ENCODE data around the gene PLEKHA4. TPM values are rescaled to one million over a fixed set of nuclear protein-coding genes. Genes with fewer than 3 reads are reported as not detected.

Gene PLEKHA4
- total and polyA plus RNA-seq, 10 of the 15 experiments (the other 5 are each of a cell fraction or from before 2014, with no cell fraction given), result 0.13 to 10.0 (median 6.4) TPM; not detected in 1

- TF ChIP-seq TAF1 (IDR thresholded peaks at IDR 0.05; ENCODE audit: borderline replicate concordance, low read depth, low read length), result no peak
- TF ChIP-seq RFX5 (IDR thresholded peaks at IDR 0.05; ENCODE audit: low read depth, low read length), result 0 out of 2 replicates have a peak, but pooled peaks have one; percentile 45
- no peak for TF ChIP-seq KDM1A (IDR thresholded peaks at IDR 0.05; ENCODE audit: borderline replicate concordance)
- TF ChIP-seq MTA2 (IDR thresholded peaks at IDR 0.05; ENCODE audit: low read depth), result no peak
Observed at GRCh38 chr19:48807590-48808308, 60.7 kb downstream of the PLEKHA4 start (continued).

- ChIA-PET SMC1A (ENCODE audit: uncharacterized antibody, unreplicated experiment) (interaction anchor here (0.9 to 3.3 kb wide), 5 partner anchors 11 to 164 kb away, joined by 3 to 9 read pairs (median 3); partner anchors contain the start of gene HSD17B14), RAD21 (ENCODE audit: unreplicated experiment) (interaction anchor here (0.7 to 1.5 kb wide), 4 partner anchors 12 to 161 kb away, joined by 3 to 15 read pairs (median 4); partner anchors contain the start of gene CA11), POLR2A (no interaction called here), CTCF (interaction anchor here (0.7 to 4.7 kb wide), 10 partner anchors 9 to 306 kb away, joined by 3 to 31 read pairs (median 4); partner anchors contain the start of genes CA11, GYS1 and RUVBL2)
- Histone ChIP-seq H3K9me3 (replicated peaks; ENCODE audit: control insufficient read depth, insufficient read depth, low read length) (no peaks in the 10 kb centered on the region), H3K79me2 (ENCODE audit: control insufficient read depth, insufficient read depth, low read length) (peaks cover 13% of the 10 kb centered on the region), H3K4me3 (no peak overlapping the region), H4K20me1 (ENCODE audit: control insufficient read depth, insufficient read depth) (no peaks in the 10 kb centered on the region), H3K4me2 (ENCODE audit: control insufficient read depth, insufficient read depth) (no peak overlapping the region), H2AFZ (ENCODE audit: control insufficient read depth, low read depth, low read length) (no peak overlapping the region), H3K9ac (ENCODE audit: control insufficient read depth, insufficient read depth, low read length) (no peak overlapping the region), H3K4me1 (ENCODE audit: control insufficient read depth, insufficient read depth, low read length) (no peaks in the 10 kb centered on the region), H3K27ac (ENCODE audit: control insufficient read depth, insufficient read depth) (no peak overlapping the region), H3K36me3 (ENCODE audit: control insufficient read depth in 2 of 2, insufficient read depth in 2 of 2, low read length in 1 of 2) (no peaks in the 10 kb centered on the region; a peak in 1 of 4 replicates), H3K27me3 (replicated peaks in 1 of 2; ENCODE audit: control insufficient read depth in 2 of 2, insufficient read depth in 2 of 2, low read length in 1 of 2) (no peaks in the 10 kb centered on the region)
- intact Hi-C loops (cut with micrococcal nuclease; ENCODE audit: unreplicated experiment), result no loop called here
- FAIRE-seq (no peak), DNase-seq (ENCODE audit: low read depth, low spot score) (no peak), ATAC-seq (peak; percentile 61)
- 74% methylated on average over 16 of the region's 17 CpGs for WGBS (ENCODE audit: insufficient coverage, insufficient replicate concordance, low lambda C conversion rate, missing lambda C conversion rate)
- in situ Hi-C loops (cut with MboI), result no loop called here
- BruUV-seq (replicated peaks), result no TSS peak
- no peak for TF ChIP-seq BCL3 (IDR thresholded peaks at IDR 0.05; ENCODE audit: borderline replicate concordance, insufficient read depth, low read depth, low read length, poor library complexity, severe bottlenecking)
- no peak for TF ChIP-seq KAT2A (conservative IDR thresholded peaks at IDR 0.05; ENCODE audit: control insufficient read depth, low read depth, low read length)
- TF ChIP-seq POU2F2 (IDR thresholded peaks at IDR 0.05; ENCODE audit: borderline replicate concordance, low read depth, low read length), result 0 out of 3 replicates have a peak, but pooled peaks have one; percentile 11
- TF ChIP-seq, protein P1, sequence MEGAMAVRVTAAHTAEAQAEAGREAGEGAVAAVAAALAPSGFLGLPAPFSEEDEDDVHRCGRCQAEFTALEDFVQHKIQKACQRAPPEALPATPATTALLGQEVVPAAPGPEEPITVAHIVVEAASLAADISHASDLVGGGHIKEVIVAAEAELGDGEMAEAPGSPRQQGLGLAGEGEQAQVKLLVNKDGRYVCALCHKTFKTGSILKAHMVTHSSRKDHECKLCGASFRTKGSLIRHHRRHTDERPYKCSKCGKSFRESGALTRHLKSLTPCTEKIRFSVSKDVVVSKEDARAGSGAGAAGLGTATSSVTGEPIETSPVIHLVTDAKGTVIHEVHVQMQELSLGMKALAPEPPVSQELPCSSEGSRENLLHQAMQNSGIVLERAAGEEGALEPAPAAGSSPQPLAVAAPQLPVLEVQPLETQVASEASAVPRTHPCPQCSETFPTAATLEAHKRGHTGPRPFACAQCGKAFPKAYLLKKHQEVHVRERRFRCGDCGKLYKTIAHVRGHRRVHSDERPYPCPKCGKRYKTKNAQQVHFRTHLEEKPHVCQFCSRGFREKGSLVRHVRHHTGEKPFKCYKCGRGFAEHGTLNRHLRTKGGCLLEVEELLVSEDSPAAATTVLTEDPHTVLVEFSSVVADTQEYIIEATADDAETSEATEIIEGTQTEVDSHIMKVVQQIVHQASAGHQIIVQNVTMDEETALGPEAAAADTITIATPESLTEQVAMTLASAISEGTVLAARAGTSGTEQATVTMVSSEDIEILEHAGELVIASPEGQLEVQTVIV (IDR thresholded peaks at IDR 0.05; ENCODE audit: borderline replicate concordance, partially characterized antibody), result no peak
- TF ChIP-seq PBX3 (IDR thresholded peaks at IDR 0.05; ENCODE audit: insufficient replicate concordance, low read depth, low read length), result no peak
- TF ChIP-seq, protein P2, sequence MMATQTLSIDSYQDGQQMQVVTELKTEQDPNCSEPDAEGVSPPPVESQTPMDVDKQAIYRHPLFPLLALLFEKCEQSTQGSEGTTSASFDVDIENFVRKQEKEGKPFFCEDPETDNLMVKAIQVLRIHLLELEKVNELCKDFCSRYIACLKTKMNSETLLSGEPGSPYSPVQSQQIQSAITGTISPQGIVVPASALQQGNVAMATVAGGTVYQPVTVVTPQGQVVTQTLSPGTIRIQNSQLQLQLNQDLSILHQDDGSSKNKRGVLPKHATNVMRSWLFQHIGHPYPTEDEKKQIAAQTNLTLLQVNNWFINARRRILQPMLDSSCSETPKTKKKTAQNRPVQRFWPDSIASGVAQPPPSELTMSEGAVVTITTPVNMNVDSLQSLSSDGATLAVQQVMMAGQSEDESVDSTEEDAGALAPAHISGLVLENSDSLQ (IDR thresholded peaks at IDR 0.05), result 0 out of 2 replicates have a peak, but pooled peaks have one; percentile 19
- TF ChIP-seq SPI1 (IDR thresholded peaks at IDR 0.05; ENCODE audit: borderline replicate concordance, insufficient read depth, low read depth, low read length), result no peak
- TF ChIP-seq NFXL1 (IDR thresholded peaks at IDR 0.05; ENCODE audit: borderline replicate concordance), result no peak
Observed at GRCh38 chr19:48806818-48807589, 61.4 kb downstream of the PLEKHA4 start.
